ENCODE results near the gene DERL3. TPM values are rescaled to one million over a fixed set of nuclear protein-coding genes. Genes with fewer than 3 reads are reported as not detected.

The DERL3 gene
- total RNA-seq, 1 donor from 2014 or later, result 1.1 TPM

DNA sequence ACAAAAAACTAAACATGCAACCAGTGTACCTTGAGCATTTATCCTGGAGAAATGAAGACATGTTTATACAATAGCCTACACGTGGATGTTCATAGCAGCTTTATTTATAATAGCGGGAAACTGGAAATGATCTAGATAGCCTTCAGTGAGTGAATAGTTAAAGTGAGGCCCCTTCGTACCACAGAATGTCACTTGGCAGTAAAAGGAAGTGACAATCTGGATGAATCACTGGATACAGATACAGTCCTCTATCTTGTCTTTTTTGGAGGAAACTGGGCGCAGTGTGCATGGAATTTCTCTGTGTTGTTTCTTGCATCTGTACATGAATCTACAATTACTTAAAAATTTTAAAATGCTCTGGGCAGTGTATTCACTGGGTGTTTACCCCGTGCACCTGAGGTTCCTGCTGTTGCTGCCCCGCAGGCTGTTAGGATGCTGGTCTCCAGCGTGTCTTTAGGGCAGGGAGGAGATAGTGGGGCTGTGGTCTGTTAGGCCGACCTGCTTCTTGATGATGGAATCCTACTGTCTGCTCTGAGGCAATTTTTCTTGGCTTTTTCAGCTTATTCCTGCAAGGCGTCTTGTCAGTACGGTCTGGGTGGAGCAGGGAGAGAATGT, 23.2 kb downstream of the DERL3 start:
- Mint-ChIP-seq H3K27me3 (ENCODE audit: insufficient read depth, low read depth) (peaks cover 6% of the 10 kb centered on the region), H3K4me1 (no peaks in the 10 kb centered on the region), H3K4me3 (no peak overlapping the region), H3K9me3 (no peaks in the 10 kb centered on the region), H3K36me3 (peaks cover 52% of the 10 kb centered on the region), H3K27ac (no peak overlapping the region)
- Histone ChIP-seq H3K4me2 (no peak overlapping the region), H3K27ac (no peak overlapping the region), H3K4me1 (no peaks in the 10 kb centered on the region), H3K4me3 (no peak overlapping the region), H3F3A (ENCODE audit: low read depth) (no peaks in the 10 kb centered on the region), H3K27me3 (no peaks in the 10 kb centered on the region), H3K9ac (no peak overlapping the region), H3K79me2 (ENCODE audit: low read depth) (no peaks in the 10 kb centered on the region), H2AFZ (replicated peaks) (no peak overlapping the region), H3K36me3 (peaks cover 5% of the 10 kb centered on the region), H3K9me3 (ENCODE audit: low read depth) (no peaks in the 10 kb centered on the region), H4K20me1 (ENCODE audit: low read depth) (no peaks in the 10 kb centered on the region)
- no peak for DNase-seq (ENCODE audit: low spot score)
- TF ChIP-seq EZH2 (IDR thresholded peaks at IDR 0.05) (no peak), EZH2phosphoT487 (IDR thresholded peaks at IDR 0.05) (no peak)
- TF ChIP-seq, protein P1, sequence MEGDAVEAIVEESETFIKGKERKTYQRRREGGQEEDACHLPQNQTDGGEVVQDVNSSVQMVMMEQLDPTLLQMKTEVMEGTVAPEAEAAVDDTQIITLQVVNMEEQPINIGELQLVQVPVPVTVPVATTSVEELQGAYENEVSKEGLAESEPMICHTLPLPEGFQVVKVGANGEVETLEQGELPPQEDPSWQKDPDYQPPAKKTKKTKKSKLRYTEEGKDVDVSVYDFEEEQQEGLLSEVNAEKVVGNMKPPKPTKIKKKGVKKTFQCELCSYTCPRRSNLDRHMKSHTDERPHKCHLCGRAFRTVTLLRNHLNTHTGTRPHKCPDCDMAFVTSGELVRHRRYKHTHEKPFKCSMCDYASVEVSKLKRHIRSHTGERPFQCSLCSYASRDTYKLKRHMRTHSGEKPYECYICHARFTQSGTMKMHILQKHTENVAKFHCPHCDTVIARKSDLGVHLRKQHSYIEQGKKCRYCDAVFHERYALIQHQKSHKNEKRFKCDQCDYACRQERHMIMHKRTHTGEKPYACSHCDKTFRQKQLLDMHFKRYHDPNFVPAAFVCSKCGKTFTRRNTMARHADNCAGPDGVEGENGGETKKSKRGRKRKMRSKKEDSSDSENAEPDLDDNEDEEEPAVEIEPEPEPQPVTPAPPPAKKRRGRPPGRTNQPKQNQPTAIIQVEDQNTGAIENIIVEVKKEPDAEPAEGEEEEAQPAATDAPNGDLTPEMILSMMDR (IDR thresholded peaks at IDR 0.05), result no peak

GRCh38 chr22:23812378-23812777, 26.4 kb downstream of the DERL3 start:
- no peaks in the 10 kb centered on the region for H3K4me1 ChIP-seq
- H3K4me1 Mint-ChIP-seq, result no peaks in the 10 kb centered on the region

DNA sequence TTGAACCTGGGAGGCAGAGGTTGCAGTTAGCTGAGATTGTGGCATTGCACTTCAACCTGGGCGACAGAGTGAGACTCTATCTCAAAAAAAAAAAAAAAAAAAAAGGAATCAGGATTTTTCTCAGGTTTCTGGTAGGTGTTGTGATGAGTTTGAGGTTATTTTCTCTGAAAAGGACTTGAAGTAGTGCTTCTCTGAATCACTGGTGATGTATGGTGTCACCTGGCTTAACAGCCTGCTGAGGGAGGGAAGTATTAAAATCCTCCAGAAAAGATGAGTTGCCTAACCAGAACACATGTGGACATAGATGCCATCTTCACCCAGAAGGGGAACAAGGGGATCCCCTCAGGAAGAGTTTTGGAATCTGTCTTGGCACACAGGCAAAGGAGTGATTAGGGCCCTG, 32.0 kb downstream of the DERL3 start:
- H3K4me3 Mint-ChIP-seq, result no peak overlapping the region
- no peaks in the 10 kb centered on the region for H3K27me3 Mint-ChIP-seq (ENCODE audit: insufficient read depth, low read depth)
- H3K9ac ChIP-seq, result no peak overlapping the region
- no peak overlapping the region for H3K27ac ChIP-seq
- no peaks in the 10 kb centered on the region for H3K9me3 ChIP-seq (ENCODE audit: low read depth)
- no peak overlapping the region for H3K4me2 ChIP-seq
- no peaks in the 10 kb centered on the region for H3F3A ChIP-seq (ENCODE audit: low read depth)
- H3K36me3 Mint-ChIP-seq, result peaks cover 42% of the 10 kb centered on the region
- no peaks in the 10 kb centered on the region for H3K4me1 ChIP-seq
- H3K27ac Mint-ChIP-seq, result no peak overlapping the region
- no peak overlapping the region for H3K4me3 ChIP-seq
- no peaks in the 10 kb centered on the region for H3K4me1 Mint-ChIP-seq
- no peaks in the 10 kb centered on the region for H3K79me2 ChIP-seq (ENCODE audit: low read depth)
- no peaks in the 10 kb centered on the region for H4K20me1 ChIP-seq (ENCODE audit: low read depth)
- H3K36me3 ChIP-seq, result peaks cover 8% of the 10 kb centered on the region
- H2AFZ ChIP-seq (replicated peaks), result no peak overlapping the region
- H3K9me3 Mint-ChIP-seq, result no peaks in the 10 kb centered on the region
- TF ChIP-seq, protein P1 (IDR thresholded peaks at IDR 0.05), result no peak
- TF ChIP-seq EZH2 (IDR thresholded peaks at IDR 0.05) (no peak), EZH2phosphoT487 (IDR thresholded peaks at IDR 0.05) (no peak)
- H3K27me3 ChIP-seq, result no peaks in the 10 kb centered on the region
- DNase-seq (ENCODE audit: low spot score), result no peak

More at GRCh38 chr22:23812378-23812777, 26.4 kb downstream of the DERL3 start:
- Mint-ChIP-seq H3K4me3 (no peak overlapping the region), H3K27ac (no peak overlapping the region), H3K27me3 (ENCODE audit: insufficient read depth, low read depth) (peaks cover 4% of the 10 kb centered on the region), H3K36me3 (peaks cover 39% of the 10 kb centered on the region), H3K9me3 (no peaks in the 10 kb centered on the region)
- H3K27me3 ChIP-seq, result no peaks in the 10 kb centered on the region
- no peaks in the 10 kb centered on the region for H4K20me1 ChIP-seq (ENCODE audit: low read depth)
- no peak for DNase-seq (ENCODE audit: low spot score)
- no peak overlapping the region for H3K4me3 ChIP-seq
- no peaks in the 10 kb centered on the region for H3K79me2 ChIP-seq (ENCODE audit: low read depth)
- TF ChIP-seq, protein P1 (IDR thresholded peaks at IDR 0.05), result no peak
- TF ChIP-seq EZH2phosphoT487 (IDR thresholded peaks at IDR 0.05) (no peak), EZH2 (IDR thresholded peaks at IDR 0.05) (no peak)
- H3K27ac ChIP-seq, result no peak overlapping the region
- H3K36me3 ChIP-seq, result no peaks in the 10 kb centered on the region
- H3F3A ChIP-seq (ENCODE audit: low read depth), result no peaks in the 10 kb centered on the region
- no peak overlapping the region for H3K9ac ChIP-seq
- H2AFZ ChIP-seq (replicated peaks), result no peak overlapping the region
- H3K9me3 ChIP-seq (ENCODE audit: low read depth), result no peaks in the 10 kb centered on the region
- no peak overlapping the region for H3K4me2 ChIP-seq
